Measurements from ENCODE around the gene B3GNT5.

DNA sequence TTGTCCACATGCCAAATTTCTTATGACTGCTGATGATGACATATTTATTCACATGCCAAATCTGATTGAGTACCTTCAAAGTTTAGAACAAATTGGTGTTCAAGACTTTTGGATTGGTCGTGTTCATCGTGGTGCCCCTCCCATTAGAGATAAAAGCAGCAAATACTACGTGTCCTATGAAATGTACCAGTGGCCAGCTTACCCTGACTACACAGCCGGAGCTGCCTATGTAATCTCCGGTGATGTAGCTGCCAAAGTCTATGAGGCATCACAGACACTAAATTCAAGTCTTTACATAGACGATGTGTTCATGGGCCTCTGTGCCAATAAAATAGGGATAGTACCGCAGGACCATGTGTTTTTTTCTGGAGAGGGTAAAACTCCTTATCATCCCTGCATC, 17.3 kb downstream of the B3GNT5 start:
- TF ChIP-seq EZH2phosphoT487 (IDR thresholded peaks at IDR 0.05; ENCODE audit: low read depth, severe bottlenecking, unreplicated experiment) = no peak
- TF ChIP-seq, protein P1, sequence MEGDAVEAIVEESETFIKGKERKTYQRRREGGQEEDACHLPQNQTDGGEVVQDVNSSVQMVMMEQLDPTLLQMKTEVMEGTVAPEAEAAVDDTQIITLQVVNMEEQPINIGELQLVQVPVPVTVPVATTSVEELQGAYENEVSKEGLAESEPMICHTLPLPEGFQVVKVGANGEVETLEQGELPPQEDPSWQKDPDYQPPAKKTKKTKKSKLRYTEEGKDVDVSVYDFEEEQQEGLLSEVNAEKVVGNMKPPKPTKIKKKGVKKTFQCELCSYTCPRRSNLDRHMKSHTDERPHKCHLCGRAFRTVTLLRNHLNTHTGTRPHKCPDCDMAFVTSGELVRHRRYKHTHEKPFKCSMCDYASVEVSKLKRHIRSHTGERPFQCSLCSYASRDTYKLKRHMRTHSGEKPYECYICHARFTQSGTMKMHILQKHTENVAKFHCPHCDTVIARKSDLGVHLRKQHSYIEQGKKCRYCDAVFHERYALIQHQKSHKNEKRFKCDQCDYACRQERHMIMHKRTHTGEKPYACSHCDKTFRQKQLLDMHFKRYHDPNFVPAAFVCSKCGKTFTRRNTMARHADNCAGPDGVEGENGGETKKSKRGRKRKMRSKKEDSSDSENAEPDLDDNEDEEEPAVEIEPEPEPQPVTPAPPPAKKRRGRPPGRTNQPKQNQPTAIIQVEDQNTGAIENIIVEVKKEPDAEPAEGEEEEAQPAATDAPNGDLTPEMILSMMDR (IDR thresholded peaks at IDR 0.05; ENCODE audit: poor library complexity) = no peak
- TF ChIP-seq EZH2 (IDR thresholded peaks at IDR 0.05; ENCODE audit: borderline replicate concordance) = no peak

Data from hepatocyte (in vitro differentiated cells).